K562 (cell line): ENCODE measurements around the gene SOX12. TPM values are rescaled to one million over a fixed set of nuclear protein-coding genes. Genes with fewer than 3 reads are reported as not detected.

ENCODE experiments used
- ATAC-seq: fragments of 200-7000 bp; cut with Tn5 transposase; 3 replicates; pipeline ENCODE4 v1.9.1; 2020; ENCODE audit warnings: moderate library complexity
- BruUV-seq: library from RNA; stranded (reverse); fragments of 400-500 nt; replicated peaks from 2 replicates; lab custom pipeline; 2021; lab: Mats Ljungman, UMichigan
- CTCF ChIA-PET: fragments of 300-600 bp; formaldehyde crosslinking; extraction: SDS; loops from one replicate; lab custom pipeline; 2021; ENCODE audit warnings: low intra/inter-chr PET ratio; lab: Yijun Ruan, JAX
- POLR2A ChIA-PET: fragments of 300-600, 350-650 bp; sonication (Branson Sonifier 250); formaldehyde crosslinking; extraction: SDS; loops from one replicate; lab custom pipeline; 2021; ENCODE audit warnings: antibody characterized with exemption, inconsistent platforms; lab: Yijun Ruan, JAX
- DNase-seq, 4 experiments: peaks; one replicate each; pipeline versions ENCODE4 v3.0.0 to v3.0.0-alpha.2; 2011 to 2018; ENCODE audit warnings: low spot score in 3 of 4, mixed read lengths in 3 of 4; ENCODE audit errors: extremely low read depth in 1 of 4
- FAIRE-seq: peaks from 2 replicates; lab custom pipeline; 2011; peaks lifted over from hg19 to GRCh38; lab: Jason Lieb, UNC
- H2AFZ ChIP-seq: 2 replicates; pipeline ENCODE4 v1.6.0; 2011; ENCODE audit warnings: low read depth, low read length, control low read depth, inconsistent platforms
- H3K27ac ChIP-seq: fragments of 200-600 bp; 3 replicates; pipeline ENCODE4 v1.8.0; 2011; ENCODE audit warnings: low read depth, mild to moderate bottlenecking, control low read depth, inconsistent platforms, low read length, moderate library complexity, mixed read lengths; ENCODE audit errors: extremely low read depth
- H3K27me3 ChIP-seq, 2 experiments: fragments of 300-600 bp in 1 of 2; 2 replicates in 1 of 2; 3 replicates in 1 of 2; pipeline versions ENCODE4 v1.6.0 to v1.8.0; 2011; ENCODE audit warnings: inconsistent platforms in 2 of 2, low read length in 2 of 2, mild to moderate bottlenecking in 1 of 2, mixed read lengths in 1 of 2, moderate library complexity in 1 of 2; ENCODE audit not compliant: control insufficient read depth in 2 of 2, insufficient read depth in 2 of 2
- H3K36me3 ChIP-seq: fragments of 300-600 bp; 3 replicates; pipeline ENCODE4 v1.8.0; 2011; ENCODE audit warnings: mild to moderate bottlenecking, low read length, inconsistent platforms; ENCODE audit not compliant: control insufficient read depth, insufficient read depth
- H3K4me1 ChIP-seq, 2 experiments: fragments of 200-600 bp in 1 of 2; replicated peaks in 1 of 2; 2 replicates in 1 of 2; 3 replicates in 1 of 2; pipeline versions ENCODE4 v1.5.1 to v1.8.0; 2011; ENCODE audit warnings: inconsistent platforms in 2 of 2, low read length in 2 of 2, mild to moderate bottlenecking in 1 of 2, mixed read lengths in 1 of 2, moderate library complexity in 1 of 2; ENCODE audit not compliant: control insufficient read depth in 2 of 2, insufficient read depth in 2 of 2
- H3K4me2 ChIP-seq: 2 replicates; pipeline ENCODE4 v1.6.1; 2011; ENCODE audit warnings: low read length, control low read depth, inconsistent platforms, mixed read lengths; ENCODE audit not compliant: insufficient read depth
- H3K4me3 ChIP-seq: fragments of 200-600 bp; sonication (generic), shearing (Covaris generic); 2 replicates; pipeline ENCODE4 v1.5.1; 2016; ENCODE audit warnings: control low read depth, inconsistent platforms
- H3K79me2 ChIP-seq: fragments of 200-600 bp; 3 replicates; pipeline ENCODE4 v1.8.0; 2011; ENCODE audit warnings: low read length, inconsistent platforms; ENCODE audit not compliant: control insufficient read depth, insufficient read depth
- H3K9ac ChIP-seq, 2 experiments: 2 replicates each; pipeline versions ENCODE4 v1.6.0 to v1.6.1; 2011; ENCODE audit warnings: low read depth in 2 of 2, low read length in 2 of 2, control low read depth in 1 of 2, inconsistent platforms in 1 of 2, mild to moderate bottlenecking in 1 of 2, mixed read lengths in 1 of 2; ENCODE audit not compliant: insufficient read depth in 1 of 2
- H3K9me1 ChIP-seq: one replicate; pipeline ENCODE4 v1.6.0; 2011; ENCODE audit warnings: inconsistent platforms, mild to moderate bottlenecking, low read length, moderate library complexity; ENCODE audit not compliant: control insufficient read depth, insufficient read depth
- H3K9me3 ChIP-seq: replicated peaks from 2 replicates; pipeline ENCODE4 v1.5.1; 2011; ENCODE audit warnings: low read depth, low read length, inconsistent platforms; ENCODE audit not compliant: control insufficient read depth, insufficient read depth
- H4K20me1 ChIP-seq: replicated peaks from 2 replicates; pipeline ENCODE4 v1.6.1; 2011; ENCODE audit warnings: low read length, inconsistent platforms, mixed read lengths; ENCODE audit not compliant: control insufficient read depth, insufficient read depth
- ELK1 ChIP-seq: sonication (generic); formaldehyde crosslinking; IDR thresholded peaks from 2 replicates; pipeline ENCODE4 v1.8.1; 2022; ENCODE audit warnings: missing genetic modification reagents
- FOXA3 ChIP-seq, 2 experiments: fragments of 450-650 bp in 1 of 2; sonication (generic) in 1 of 2; formaldehyde crosslinking; IDR thresholded peaks in 1 of 2; conservative IDR thresholded peaks in 1 of 2; 2 replicates each; pipeline versions ENCODE4 v1.4.0 to v1.8.0; 2020 to 2022; ENCODE audit warnings: mild to moderate bottlenecking in 2 of 2, missing genetic modification reagents in 1 of 2
- PCBP2 ChIP-seq: fragments of 200-400 bp; formaldehyde crosslinking; IDR thresholded peaks from 2 replicates; pipeline ENCODE4 v1.6.1; 2018; ENCODE audit warnings: low read length, low read depth, mild to moderate bottlenecking, moderate library complexity; ENCODE audit not compliant: poor library complexity, severe bottlenecking
- RBM17 ChIP-seq: fragments of 200-400 bp; formaldehyde crosslinking; IDR thresholded peaks from 2 replicates; pipeline ENCODE4 v1.6.1; 2017; ENCODE audit warnings: low read depth, mild to moderate bottlenecking, low read length, borderline replicate concordance
- WGBS: fragments of 100-300 bp; shearing (Covaris generic); methylation state at CpG from one replicate; pipeline ENCODE4 v1.1.6; 2016; ENCODE audit warnings: low coverage, mixed read lengths; ENCODE audit not compliant: insufficient coverage; ENCODE audit errors: missing lambda C conversion rate; 5-methylcytosine and 5-hydroxymethylcytosine counted together
- in situ Hi-C: fragments of 300-500 bp; cut with MboI; formaldehyde crosslinking; loops from 4 replicates; pipeline ENCODE4 v1.15.0; 2018; ENCODE audit warnings: inconsistent platforms, mixed read lengths
- intact Hi-C: fragments of 100-400 bp; cut with micrococcal nuclease; formaldehyde crosslinking; loops from 2 replicates; pipeline ENCODE4 v1.14.2; 2022
- polyA plus RNA-seq, 8 experiments: library from polyadenylated mRNA; depleted of rRNA in 4 of 8; stranded (reverse) in 5 of 8; unstranded in 3 of 8; fragments of >200 nt; fragmentation: Nextera tagmentation in 2 of 8; fragmentation: Illumina TruSeq in 1 of 8; extraction: Ambion mirVana in 2 of 8; extraction: Trizol in 1 of 8; gene quantifications; 2 replicates each; pipeline versions ENCODE4 v1.2.1 to v1.2.3, GENCODE V29; 2011 to 2014; ENCODE audit warnings: inconsistent platforms in 1 of 8, missing spikeins in 1 of 8
- total RNA-seq, 7 experiments: library from RNA; depleted of rRNA in 6 of 7; stranded (reverse); fragments of >200 nt in 6 of 7; fragmentation: Illumina TruSeq in 2 of 7; extraction: Trizol in 2 of 7; gene quantifications; 2 replicates each; pipeline versions ENCODE4 v1.2.1 to v1.2.3, GENCODE V29; 2011 to 2021; ENCODE audit warnings: low replicate concordance in 1 of 7

Gene SOX12
- total and polyA plus RNA-seq, 9 of the 15 experiments (the other 6 are each of a cell fraction or from before 2014, with no cell fraction given) = 0.42 to 26.3 (median 2.6) TPM

- H4K20me1 ChIP-seq = no peaks in the 10 kb centered on the region
- H3K4me1 ChIP-seq = peaks cover 4 to 6% of the 10 kb centered on the region in 2 experiments; a peak in 3 of 5 replicates
- H3K27ac ChIP-seq = no peak overlapping the region
- H3K9me1 ChIP-seq = no peaks in the 10 kb centered on the region
- no peak overlapping the region for H3K9ac ChIP-seq
- peaks cover 18% of the 10 kb centered on the region for H3K79me2 ChIP-seq
- H3K9me3 ChIP-seq = peaks cover 5% of the 10 kb centered on the region; the same call in 1 of the 2 replicates
- ChIA-PET POLR2A (no interaction called here), CTCF (no interaction called here)
- no peak overlapping the region for H3K4me3 ChIP-seq
- ATAC-seq (no peak), DNase-seq (no peak), FAIRE-seq (no peak)
- 31% methylated on average over 2 of the region's 2 CpGs for WGBS
- TF ChIP-seq FOXA3 (CRISPR knock-in tag; conservative IDR thresholded peaks at IDR 0.05 in 1 of 2, IDR thresholded peaks at IDR 0.05 in 1 of 2) (peak in 1 of 2 experiments; percentile 21; a peak in 1 of 4 replicates), ELK1 (CRISPR knock-in tag) (no peak), PCBP2 (peak; percentile 21), RBM17 (no peak)
- intact Hi-C loops (no loop called here), in situ Hi-C loops (no loop called here)
- no peaks in the 10 kb centered on the region for H3K27me3 ChIP-seq
- no peak overlapping the region for H3K4me2 ChIP-seq
- peaks cover 17% of the 10 kb centered on the region; the same call in 2 of the 3 replicates for H3K36me3 ChIP-seq
- BruUV-seq = no TSS peak
- H2AFZ ChIP-seq = no peak overlapping the region
Observed at GRCh38 chr20:286508-286907, 38.8 kb upstream of the SOX12 start.
